Loucy (cell line): Measurements from ENCODE around the gene FMNL1.

Experiments used
- CTCF ChIP-seq: fragments of 200-600 bp; sonication (generic); conservative IDR thresholded peaks from 2 replicates; pipeline ENCODE4 v1.5.1; 2014; ENCODE audit warnings: mild to moderate bottlenecking, antibody characterized with exemption, low read length
- EZH2phosphoT487 ChIP-seq: fragments of 200-600 bp; IDR thresholded peaks from 2 replicates; pipeline ENCODE4 v1.6.1; 2018; ENCODE audit warnings: antibody characterized with exemption, mild to moderate bottlenecking, moderate library complexity, borderline replicate concordance

- TF ChIP-seq CTCF (no peak), EZH2phosphoT487 (no peak)
These were observed 4.4 kb downstream of the FMNL1 start for GRCh38 chr17:45225964-45226530.
